ENCODE results near the gene KNOP1.

Gene KNOP1

DNA sequence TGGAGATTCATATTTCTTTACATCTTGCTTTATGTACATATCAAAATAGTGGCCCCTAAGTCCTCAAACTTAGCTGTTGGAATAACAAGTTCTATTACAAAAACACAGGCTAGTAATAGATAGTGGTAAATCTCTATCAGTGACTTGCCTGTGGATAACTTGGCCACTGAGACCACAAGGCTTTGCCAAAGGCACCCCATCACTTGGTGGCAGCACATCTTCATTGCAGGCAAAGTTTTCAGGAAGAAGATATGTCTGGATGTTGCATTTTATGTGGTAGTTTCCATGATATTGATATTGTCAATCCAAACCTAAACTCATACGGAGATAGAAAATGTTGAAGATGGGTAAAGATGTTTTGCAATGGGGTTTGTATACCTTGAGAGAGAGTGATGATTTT lies 58.5 kb downstream of the KNOP1 start:
- in situ Hi-C loops (cut with MboI; ENCODE audit: low pct_unique_long_range_greater_than_20kb, low sequenced_read_pairs) = no loop called here
- DNase-seq = no peak

DNA sequence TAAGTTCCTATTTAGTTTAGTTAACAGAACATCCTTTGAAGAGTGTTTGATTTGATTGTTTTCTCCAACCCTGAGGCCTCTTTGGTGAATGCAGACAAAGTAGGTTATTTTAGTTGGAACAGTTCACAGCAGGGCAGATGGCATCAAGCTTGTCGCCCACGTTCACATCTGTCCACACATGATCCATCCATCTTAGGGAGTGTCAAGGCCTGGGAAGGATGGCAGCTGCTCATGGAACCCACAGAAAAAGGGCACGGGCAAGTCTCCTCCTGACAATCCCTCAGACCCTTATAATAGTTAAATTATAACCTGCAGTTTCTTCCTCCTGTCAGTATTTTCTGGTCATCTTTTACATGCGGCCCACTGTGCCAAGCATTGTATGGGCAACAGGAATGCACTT lies 60.2 kb downstream of the KNOP1 start:
- no peak for DNase-seq
- in situ Hi-C loops (cut with MboI; ENCODE audit: low pct_unique_long_range_greater_than_20kb, low sequenced_read_pairs) = no loop called here

DNA sequence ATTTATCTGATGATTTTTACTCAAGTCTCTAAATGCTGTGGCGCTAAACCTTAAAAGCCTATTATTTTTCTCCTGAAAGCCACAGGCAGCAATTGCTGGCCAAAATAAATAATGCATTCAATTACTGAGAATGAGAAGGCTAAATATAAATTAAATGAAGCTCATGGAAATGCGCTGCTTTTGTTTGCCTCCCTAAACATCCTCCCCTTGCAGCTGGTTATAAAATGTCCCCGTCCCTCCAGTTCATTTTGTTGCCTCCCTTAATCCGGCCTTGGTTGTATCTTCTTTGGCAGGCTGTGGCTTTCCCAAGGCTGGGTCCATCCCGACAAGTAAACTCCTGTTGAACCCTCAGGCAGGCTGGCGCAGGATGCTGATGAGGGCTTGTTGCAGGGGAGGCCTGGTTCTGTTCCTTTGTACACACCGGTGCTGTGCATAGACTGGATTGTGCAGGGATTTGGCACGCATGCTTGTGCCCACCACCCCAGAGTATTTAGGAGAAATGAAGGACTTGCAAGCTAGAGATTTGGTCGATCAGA lies 62.7 kb downstream of the KNOP1 start:
- no peak for DNase-seq

DNA sequence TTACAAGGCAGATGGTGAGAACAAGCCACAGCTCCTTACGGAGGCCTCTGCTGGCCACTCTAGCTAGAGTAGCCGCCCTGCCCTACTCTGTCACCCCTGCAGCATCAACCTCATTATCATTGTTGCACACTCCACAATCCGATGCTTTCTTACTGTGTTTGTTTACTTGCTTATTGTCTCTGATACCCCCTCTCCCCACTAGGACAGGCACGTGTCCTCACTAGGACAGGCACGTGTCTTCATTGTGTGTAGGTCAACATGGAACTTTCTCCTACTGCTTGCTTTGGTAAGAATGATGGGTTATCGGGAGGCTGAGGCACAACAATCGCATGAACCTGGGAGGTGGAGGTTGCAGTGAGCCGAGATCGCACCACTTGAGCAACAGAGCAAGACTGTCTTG lies 63.9 kb downstream of the KNOP1 start:
- in situ Hi-C loops (cut with MboI; ENCODE audit: low pct_unique_long_range_greater_than_20kb, low sequenced_read_pairs) = no loop called here
- no peak for DNase-seq

More for the DNA sequence above, 62.7 kb downstream of the KNOP1 start:
- in situ Hi-C loops (cut with MboI; ENCODE audit: low pct_unique_long_range_greater_than_20kb, low sequenced_read_pairs) = no loop called here

All from KBM-7 (cell line).